ENCODE measurements around the gene CWC27.

CWC27 gene

GRCh38 chr5:64759960-64760660, 8.6 kb upstream of the CWC27 start:
- Histone ChIP-seq H3K4me1 (ENCODE audit: control insufficient read depth, insufficient read depth, low read length, poor library complexity, severe bottlenecking) (peaks cover 8% of the 10 kb centered on the region), H3K9me3 (ENCODE audit: control insufficient read depth, low read length) (no peaks in the 10 kb centered on the region), H3K36me3 (ENCODE audit: control insufficient read depth, insufficient read depth, low read length) (peaks cover 42% of the 10 kb centered on the region), H3K27ac (ENCODE audit: low read depth, low read length, severe bottlenecking) (peak overlapping the region; percentile 62), H3K4me3 (ENCODE audit: extremely low read depth, insufficient read depth, low read length, poor library complexity, severe bottlenecking) (no peak overlapping the region)
- WGBS, 2 experiments (ENCODE audit: insufficient coverage in 2 of 2), result 90 to 92% methylated on average over 3 to 4 of the region's 4 CpGs

DNA sequence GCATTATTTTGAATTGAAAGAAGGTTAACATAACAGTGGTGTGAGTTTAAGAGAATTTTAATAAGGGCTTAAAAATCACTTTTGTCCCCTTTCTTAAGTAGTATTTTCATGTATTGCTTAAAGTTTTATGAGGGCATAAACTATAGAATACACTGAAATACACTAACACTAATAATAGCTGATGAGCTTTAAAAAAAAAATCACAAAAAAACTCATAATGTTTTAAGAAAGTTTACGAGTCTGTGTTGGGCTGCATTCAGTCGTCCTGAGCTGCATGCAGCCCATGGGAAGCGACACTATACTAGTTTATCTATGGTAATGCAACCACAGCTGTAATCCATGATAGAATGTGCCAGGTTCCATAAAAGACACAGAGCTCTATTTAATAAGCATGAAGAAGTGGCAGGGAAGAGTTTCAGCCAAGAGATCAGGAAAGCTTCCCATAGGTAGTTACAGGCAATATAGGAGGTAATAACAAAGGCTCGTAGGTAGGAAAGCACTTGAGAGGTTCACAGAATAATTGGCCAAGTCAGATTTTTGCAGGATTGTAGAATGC, 4.7 kb upstream of the CWC27 start:
- Histone ChIP-seq H3K4me1 (ENCODE audit: control insufficient read depth, insufficient read depth, low read length, poor library complexity, severe bottlenecking) (peaks cover 14% of the 10 kb centered on the region), H3K4me3 (ENCODE audit: extremely low read depth, insufficient read depth, low read length, poor library complexity, severe bottlenecking) (no peak overlapping the region), H3K36me3 (ENCODE audit: control insufficient read depth, insufficient read depth, low read length) (peaks cover 40% of the 10 kb centered on the region), H3K27ac (ENCODE audit: low read depth, low read length, severe bottlenecking) (no peak overlapping the region), H3K9me3 (ENCODE audit: control insufficient read depth, low read length) (no peaks in the 10 kb centered on the region)
- WGBS, 2 experiments (ENCODE audit: insufficient coverage in 2 of 2), result 90 to 95% methylated on average over 4 of the region's 4 CpGs

DNA sequence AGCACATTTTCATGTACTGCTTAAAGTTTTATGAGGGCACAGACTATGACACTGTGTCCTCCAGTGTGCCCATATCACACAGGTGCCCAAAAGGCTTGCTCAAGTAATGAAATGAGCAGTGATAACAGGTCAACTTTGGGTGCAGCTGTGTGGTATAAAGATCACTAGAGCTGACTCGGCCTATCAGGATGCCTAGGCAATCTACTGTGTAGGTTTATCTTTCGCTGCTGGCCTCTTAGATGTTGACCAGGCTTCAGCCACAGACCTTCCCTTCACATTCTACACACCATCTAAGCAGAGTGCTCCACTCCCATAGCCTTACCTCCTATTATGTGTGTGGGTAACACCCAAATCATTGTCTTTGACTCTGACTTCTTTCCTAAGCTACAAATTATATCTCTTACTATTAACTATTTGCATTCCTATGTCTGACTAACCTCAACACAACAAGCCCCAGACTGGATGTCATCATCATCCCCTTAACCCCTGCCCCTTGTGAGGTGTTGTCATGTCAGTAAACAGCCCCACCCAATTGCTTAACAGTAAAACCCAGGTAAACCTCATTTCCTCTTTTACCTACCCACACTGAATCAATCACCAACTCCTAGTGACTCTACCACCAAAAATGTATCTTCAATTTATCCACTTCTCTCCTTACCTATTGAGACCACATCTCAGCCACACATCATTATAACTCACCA, 2.8 kb upstream of the CWC27 start:
- H3K36me3 ChIP-seq (ENCODE audit: control insufficient read depth, insufficient read depth, low read length), result peaks cover 34% of the 10 kb centered on the region
- H3K27ac ChIP-seq (ENCODE audit: low read depth, low read length, severe bottlenecking), result no peak overlapping the region
- H3K4me3 ChIP-seq (ENCODE audit: extremely low read depth, insufficient read depth, low read length, poor library complexity, severe bottlenecking), result no peak overlapping the region
- H3K4me1 ChIP-seq (ENCODE audit: control insufficient read depth, insufficient read depth, low read length, poor library complexity, severe bottlenecking), result peaks cover 16% of the 10 kb centered on the region
- H3K9me3 ChIP-seq (ENCODE audit: control insufficient read depth, low read length), result no peaks in the 10 kb centered on the region
- WGBS, 2 experiments (ENCODE audit: insufficient coverage in 2 of 2), result no CpG with 5 or more reads among the region's 2 CpGs

- WGBS, 2 experiments (ENCODE audit: insufficient coverage in 2 of 2), result 83 to 89% methylated on average over 2 of the region's 2 CpGs
- peaks cover 11% of the 10 kb centered on the region for H3K4me1 ChIP-seq (ENCODE audit: control insufficient read depth, insufficient read depth, low read length, poor library complexity, severe bottlenecking)
- peaks cover 34% of the 10 kb centered on the region for H3K36me3 ChIP-seq (ENCODE audit: control insufficient read depth, insufficient read depth, low read length)
- no peak overlapping the region for H3K27ac ChIP-seq (ENCODE audit: low read depth, low read length, severe bottlenecking)
- no peaks in the 10 kb centered on the region for H3K9me3 ChIP-seq (ENCODE audit: control insufficient read depth, low read length)
- peak overlapping the region; percentile 86 for H3K4me3 ChIP-seq (ENCODE audit: extremely low read depth, insufficient read depth, low read length, poor library complexity, severe bottlenecking)
These were observed 1.8 kb upstream of the CWC27 start for GRCh38 chr5:64766941-64767340.

GRCh38 chr5:64767959-64768357, 772 bp upstream of the CWC27 start:
- peaks cover 33% of the 10 kb centered on the region for H3K36me3 ChIP-seq (ENCODE audit: control insufficient read depth, insufficient read depth, low read length)
- H3K4me3 ChIP-seq (ENCODE audit: extremely low read depth, insufficient read depth, low read length, poor library complexity, severe bottlenecking), result peak overlapping the region; percentile 86
- peak overlapping the region; percentile 88 for H3K27ac ChIP-seq (ENCODE audit: low read depth, low read length, severe bottlenecking)
- 0% methylated on average over 6 to 8 of the region's 10 CpGs for WGBS, 2 experiments (ENCODE audit: insufficient coverage in 2 of 2)
- H3K9me3 ChIP-seq (ENCODE audit: control insufficient read depth, low read length), result no peaks in the 10 kb centered on the region
- peaks cover 11% of the 10 kb centered on the region for H3K4me1 ChIP-seq (ENCODE audit: control insufficient read depth, insufficient read depth, low read length, poor library complexity, severe bottlenecking)

- Histone ChIP-seq H3K4me3 (ENCODE audit: extremely low read depth, insufficient read depth, low read length, poor library complexity, severe bottlenecking) (peak overlapping the region; percentile 86), H3K36me3 (ENCODE audit: control insufficient read depth, insufficient read depth, low read length) (peaks cover 17% of the 10 kb centered on the region), H3K4me1 (ENCODE audit: control insufficient read depth, insufficient read depth, low read length, poor library complexity, severe bottlenecking) (peaks cover 11% of the 10 kb centered on the region), H3K27ac (ENCODE audit: low read depth, low read length, severe bottlenecking) (no peak overlapping the region), H3K9me3 (ENCODE audit: control insufficient read depth, low read length) (no peaks in the 10 kb centered on the region)
These were observed 1.1 kb downstream of the CWC27 start for GRCh38 chr5:64769855-64770254.

- Histone ChIP-seq H3K4me3 (ENCODE audit: extremely low read depth, insufficient read depth, low read length, poor library complexity, severe bottlenecking) (no peak overlapping the region), H3K36me3 (ENCODE audit: control insufficient read depth, insufficient read depth, low read length) (peaks cover 3% of the 10 kb centered on the region), H3K4me1 (ENCODE audit: control insufficient read depth, insufficient read depth, low read length, poor library complexity, severe bottlenecking) (peaks cover 5% of the 10 kb centered on the region), H3K27ac (ENCODE audit: low read depth, low read length, severe bottlenecking) (no peak overlapping the region), H3K9me3 (ENCODE audit: control insufficient read depth, low read length) (no peaks in the 10 kb centered on the region)
- WGBS, 2 experiments (ENCODE audit: insufficient coverage in 2 of 2), result 95 to 100% methylated on average over 1 to 3 of the region's 4 CpGs
These were observed 3.0 kb downstream of the CWC27 start for GRCh38 chr5:64771736-64772135.

- H3K36me3 ChIP-seq (ENCODE audit: control insufficient read depth, insufficient read depth, low read length), result peaks cover 3% of the 10 kb centered on the region
- H3K4me1 ChIP-seq (ENCODE audit: control insufficient read depth, insufficient read depth, low read length, poor library complexity, severe bottlenecking), result peaks cover 4% of the 10 kb centered on the region
- no CpG with 5 or more reads among the region's 1 CpG for WGBS, 2 experiments (ENCODE audit: insufficient coverage in 2 of 2)
- H3K9me3 ChIP-seq (ENCODE audit: control insufficient read depth, low read length), result no peaks in the 10 kb centered on the region
- H3K4me3 ChIP-seq (ENCODE audit: extremely low read depth, insufficient read depth, low read length, poor library complexity, severe bottlenecking), result no peak overlapping the region
- H3K27ac ChIP-seq (ENCODE audit: low read depth, low read length, severe bottlenecking), result no peak overlapping the region
These were observed 4.8 kb downstream of the CWC27 start for GRCh38 chr5:64773533-64773932.

- WGBS, 2 experiments (ENCODE audit: insufficient coverage in 2 of 2), result 67 to 80% methylated on average over 1 of the region's 1 CpG
- Histone ChIP-seq H3K27ac (ENCODE audit: low read depth, low read length, severe bottlenecking) (no peak overlapping the region), H3K4me3 (ENCODE audit: extremely low read depth, insufficient read depth, low read length, poor library complexity, severe bottlenecking) (no peak overlapping the region), H3K4me1 (ENCODE audit: control insufficient read depth, insufficient read depth, low read length, poor library complexity, severe bottlenecking) (peaks cover under 1% of the 10 kb centered on the region), H3K36me3 (ENCODE audit: control insufficient read depth, insufficient read depth, low read length) (peaks cover 3% of the 10 kb centered on the region), H3K9me3 (ENCODE audit: control insufficient read depth, low read length) (no peaks in the 10 kb centered on the region)
These were observed 6.6 kb downstream of the CWC27 start for GRCh38 chr5:64775291-64775690.

DNA sequence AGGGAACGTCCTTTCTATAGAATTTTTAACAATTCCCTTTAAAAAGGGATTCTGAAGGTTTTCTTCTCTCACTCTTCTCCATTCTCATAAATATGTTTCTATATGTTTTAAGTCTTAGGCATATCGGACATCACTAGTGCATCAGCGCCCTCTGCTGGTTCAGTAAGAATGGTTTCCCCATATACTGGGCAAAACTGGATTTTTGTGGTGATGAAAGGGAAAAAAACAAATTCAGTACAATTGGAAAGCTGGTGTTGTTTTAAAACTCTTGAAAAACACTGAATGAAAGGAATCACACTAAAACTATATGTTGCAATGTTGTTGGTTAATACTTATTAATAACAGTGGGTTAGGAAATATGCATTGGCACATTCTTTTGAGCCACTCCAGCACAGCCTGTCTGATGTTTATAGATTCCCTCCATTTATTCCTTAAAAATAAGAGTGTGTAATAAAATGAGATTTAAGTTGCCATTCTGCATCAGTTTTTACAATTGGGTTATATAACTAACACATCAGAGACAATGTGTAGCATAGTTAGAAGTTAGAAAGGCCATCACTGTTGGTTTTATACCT, 15.8 kb downstream of the CWC27 start:
- peaks cover 6% of the 10 kb centered on the region for H3K36me3 ChIP-seq (ENCODE audit: control insufficient read depth, insufficient read depth, low read length)
- H3K27ac ChIP-seq (ENCODE audit: low read depth, low read length, severe bottlenecking), result no peak overlapping the region
- no peaks in the 10 kb centered on the region for H3K9me3 ChIP-seq (ENCODE audit: control insufficient read depth, low read length)
- WGBS, 2 experiments (ENCODE audit: insufficient coverage in 2 of 2), result no CpG with 5 or more reads among the region's 3 CpGs
- no peaks in the 10 kb centered on the region for H3K4me1 ChIP-seq (ENCODE audit: control insufficient read depth, insufficient read depth, low read length, poor library complexity, severe bottlenecking)
- no peak overlapping the region for H3K4me3 ChIP-seq (ENCODE audit: extremely low read depth, insufficient read depth, low read length, poor library complexity, severe bottlenecking)

DNA sequence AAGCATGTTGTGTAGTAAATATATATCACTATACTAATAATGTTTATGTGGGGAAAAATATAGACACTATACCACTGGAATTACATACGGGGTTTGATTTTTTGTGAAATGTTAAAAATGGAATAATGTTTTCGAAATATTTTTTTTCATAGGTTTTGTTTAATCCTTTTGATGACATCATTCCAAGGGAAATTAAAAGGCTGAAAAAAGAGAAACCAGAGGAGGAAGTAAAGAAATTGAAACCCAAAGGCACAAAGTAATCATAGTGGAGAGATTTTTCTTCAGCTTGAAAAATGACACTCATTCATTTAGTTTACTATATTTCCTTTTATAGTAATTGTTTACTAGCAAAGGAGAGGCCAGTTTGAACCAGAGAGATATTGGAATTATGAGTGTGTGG, 17.6 kb downstream of the CWC27 start:
- no peak overlapping the region for H3K27ac ChIP-seq (ENCODE audit: low read depth, low read length, severe bottlenecking)
- WGBS, 2 experiments (ENCODE audit: insufficient coverage in 2 of 2), result no CpG with 5 or more reads among the region's 2 CpGs
- H3K36me3 ChIP-seq (ENCODE audit: control insufficient read depth, insufficient read depth, low read length), result peaks cover 9% of the 10 kb centered on the region
- no peak overlapping the region for H3K4me3 ChIP-seq (ENCODE audit: extremely low read depth, insufficient read depth, low read length, poor library complexity, severe bottlenecking)
- H3K9me3 ChIP-seq (ENCODE audit: control insufficient read depth, low read length), result no peaks in the 10 kb centered on the region
- no peaks in the 10 kb centered on the region for H3K4me1 ChIP-seq (ENCODE audit: control insufficient read depth, insufficient read depth, low read length, poor library complexity, severe bottlenecking)
